Peyer's patch (tissue), 4 donors: ENCODE data around the gene KCTD10.

Experiments
- CTCF ChIP-seq, 6 experiments: fragments of 450-650 bp in 4 of 6; fragments of 200-600 bp in 2 of 6; sonication (generic) in 1 of 6; IDR thresholded peaks; one replicate each; pipeline ENCODE4 v1.5.1; 2017 to 2019; ENCODE audit warnings: antibody characterized with exemption in 6 of 6, mild to moderate bottlenecking in 3 of 6, moderate library complexity in 1 of 6
- POLR2A ChIP-seq, 2 donors: fragments of 450-650 bp; IDR thresholded peaks; one replicate each; pipeline ENCODE4 v1.5.1; 2017; ENCODE audit warnings: antibody characterized with exemption in 2 of 2, mild to moderate bottlenecking in 2 of 2, moderate library complexity in 2 of 2

- TF ChIP-seq CTCF (IDR thresholded peaks at IDR 0.05) (no peak), POLR2A (IDR thresholded peaks at IDR 0.05) (no peak)
Measured at GRCh38 chr12:109418848-109419480, 58.1 kb downstream of the KCTD10 start.
